Left lung (tissue), 10 donors: ENCODE results near the gene MIEF2. TPM values are rescaled to one million over a fixed set of nuclear protein-coding genes. Genes with fewer than 3 reads are reported as not detected.

Experiments used
- ATAC-seq: fragments of 200-7000 bp; cut with Tn5 transposase; one replicate; pipeline ENCODE4 v1.9.1; 2020; ENCODE audit warnings: moderate library complexity
- DNase-seq, 4 donors: peaks; one replicate each; pipeline ENCODE4 v3.0.0-alpha.2; 2013 to 2020
- H3K27ac ChIP-seq, 2 donors: fragments of 200-600 bp; sonication (generic) in 1 of 2; one replicate each; pipeline versions ENCODE4 v1.5.0 to v1.8.0; 2020 to 2021
- H3K27me3 ChIP-seq, 2 donors: fragments of 200-600 bp; sonication (generic) in 1 of 2; one replicate each; pipeline versions ENCODE4 v1.5.0 to v1.8.0; 2020 to 2021
- H3K36me3 ChIP-seq, 2 donors: fragments of 200-600 bp; sonication (generic) in 1 of 2; one replicate each; pipeline versions ENCODE4 v1.5.0 to v1.8.0; 2020 to 2021
- H3K4me1 ChIP-seq, 2 donors: fragments of 200-600 bp; one replicate each; pipeline ENCODE4 v1.8.0; 2021
- H3K4me3 ChIP-seq, 2 donors: fragments of 200-600 bp; sonication (generic) in 1 of 2; one replicate each; pipeline versions ENCODE4 v1.5.0 to v1.8.0; 2020 to 2021; ENCODE audit warnings: mild to moderate bottlenecking in 1 of 2
- H3K9me3 ChIP-seq, 2 donors: fragments of 200-600 bp; sonication (generic) in 1 of 2; one replicate each; pipeline versions ENCODE4 v1.5.0 to v1.8.0; 2020 to 2021
- intact Hi-C, 2 donors: fragments of 100-400 bp; cut with DNase I; formaldehyde crosslinking; loops; one replicate each; pipeline versions ENCODE4 v1.11.2 to v1.14.2; 2022
- polyA plus RNA-seq, 6 donors: library from polyadenylated mRNA; unstranded; fragments of 120-200 nt; gene quantifications; one replicate each; pipeline ENCODE4 v1.2.1, GENCODE V29; 2013; ENCODE audit not compliant: insufficient read length in 6 of 6
- total RNA-seq, 2 donors: library from RNA; stranded (reverse); fragmentation: NEBNext Ultra II Directional; extraction: Animal tissue kit (Norgen Biotek cat#: 25700); gene quantifications; one replicate each; pipeline ENCODE4 v1.2.1, GENCODE V29; 2021
- TF ChIP-seq, protein P1 (sequence below), 2 donors: fragments of 200-600 bp; sonication (generic) in 1 of 2; IDR thresholded peaks; one replicate each; pipeline versions ENCODE4 v1.5.0 to v1.8.0; 2021; ENCODE audit warnings: antibody characterized with exemption in 2 of 2
- donor health status: DM: no; HTN: yes; CAD: no.
- donor health status: DM: no; HTN: no; CAD: no.

The MIEF2 gene
- total and polyA plus RNA-seq, 8 donors = 8.3 to 16.3 (median 11.1) TPM

DNA sequence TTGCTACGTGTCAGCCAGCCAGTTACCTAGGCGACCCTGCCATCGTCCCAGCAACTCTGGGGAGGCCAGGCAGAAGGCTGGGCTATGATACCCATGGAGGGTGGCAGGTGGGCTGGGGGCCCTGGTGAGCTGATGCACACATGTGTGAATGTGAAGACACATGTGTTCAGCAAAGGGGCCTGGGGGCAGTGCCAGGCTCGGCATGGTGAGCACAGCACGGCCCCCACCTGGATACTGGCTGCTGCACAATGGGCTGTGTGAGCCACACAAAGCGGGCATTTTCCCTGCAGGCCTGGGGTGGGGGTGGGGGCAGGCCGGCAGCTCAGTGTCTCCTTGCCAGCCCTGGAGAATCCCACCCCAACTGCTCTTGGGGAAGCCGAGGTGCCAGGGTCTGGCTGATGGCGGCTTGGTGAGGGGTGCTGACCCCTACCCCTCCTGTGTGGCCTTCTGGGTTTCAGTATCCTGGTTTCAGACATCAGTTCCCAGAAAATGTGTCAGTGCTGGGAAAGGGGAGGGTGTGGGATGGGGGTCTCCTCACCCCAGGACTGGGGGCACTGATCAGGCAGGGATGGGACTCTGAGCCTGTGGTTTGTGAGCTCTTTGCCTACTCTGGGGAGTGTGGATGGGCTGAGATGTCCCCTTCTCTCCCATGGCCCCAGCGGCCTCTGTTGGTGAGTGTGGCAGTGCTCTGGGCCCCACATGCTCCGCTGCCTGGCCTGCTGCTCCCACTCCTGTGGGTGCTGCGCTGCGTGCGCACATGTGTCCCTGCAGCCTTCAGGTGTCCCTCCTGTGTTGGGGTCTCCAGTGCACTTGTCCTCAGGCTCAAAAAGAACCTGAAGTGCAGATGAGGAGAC lies 29.9 kb upstream of the MIEF2 start:
- Histone ChIP-seq H3K27ac (no peak overlapping the region), H3K9me3 (no peaks in the 10 kb centered on the region), H3K4me1 (peaks cover 7 to 14% of the 10 kb centered on the region in 2 donors), H3K27me3 (no peaks in the 10 kb centered on the region), H3K36me3 (peaks cover 0 to 23% of the 10 kb centered on the region in 2 donors), H3K4me3 (no peak overlapping the region)
- no peak for DNase-seq
- no peak for ATAC-seq
- TF ChIP-seq, protein P1, sequence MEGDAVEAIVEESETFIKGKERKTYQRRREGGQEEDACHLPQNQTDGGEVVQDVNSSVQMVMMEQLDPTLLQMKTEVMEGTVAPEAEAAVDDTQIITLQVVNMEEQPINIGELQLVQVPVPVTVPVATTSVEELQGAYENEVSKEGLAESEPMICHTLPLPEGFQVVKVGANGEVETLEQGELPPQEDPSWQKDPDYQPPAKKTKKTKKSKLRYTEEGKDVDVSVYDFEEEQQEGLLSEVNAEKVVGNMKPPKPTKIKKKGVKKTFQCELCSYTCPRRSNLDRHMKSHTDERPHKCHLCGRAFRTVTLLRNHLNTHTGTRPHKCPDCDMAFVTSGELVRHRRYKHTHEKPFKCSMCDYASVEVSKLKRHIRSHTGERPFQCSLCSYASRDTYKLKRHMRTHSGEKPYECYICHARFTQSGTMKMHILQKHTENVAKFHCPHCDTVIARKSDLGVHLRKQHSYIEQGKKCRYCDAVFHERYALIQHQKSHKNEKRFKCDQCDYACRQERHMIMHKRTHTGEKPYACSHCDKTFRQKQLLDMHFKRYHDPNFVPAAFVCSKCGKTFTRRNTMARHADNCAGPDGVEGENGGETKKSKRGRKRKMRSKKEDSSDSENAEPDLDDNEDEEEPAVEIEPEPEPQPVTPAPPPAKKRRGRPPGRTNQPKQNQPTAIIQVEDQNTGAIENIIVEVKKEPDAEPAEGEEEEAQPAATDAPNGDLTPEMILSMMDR (IDR thresholded peaks at IDR 0.05) = no peak
- intact Hi-C loops = no loop called here

- TF ChIP-seq, protein P1 (IDR thresholded peaks at IDR 0.05) = no peak
- ATAC-seq (no peak), DNase-seq (no peak)
- Histone ChIP-seq H3K4me3 (no peak overlapping the region), H3K27ac (no peak overlapping the region), H3K36me3 (peaks cover 0 to 30% of the 10 kb centered on the region in 2 donors), H3K4me1 (peaks cover 7 to 10% of the 10 kb centered on the region in 2 donors), H3K9me3 (no peaks in the 10 kb centered on the region), H3K27me3 (no peaks in the 10 kb centered on the region)
- intact Hi-C loops = no loop called here
Measured at GRCh38 chr17:18231164-18231563, 29.3 kb upstream of the MIEF2 start.

GRCh38 chr17:18233803-18234518 lies 26.5 kb upstream of the MIEF2 start:
- peaks cover 0 to 57% of the 10 kb centered on the region in 2 donors for H3K36me3 ChIP-seq

GRCh38 chr17:18234853-18235380 lies 25.5 kb upstream of the MIEF2 start:
- peaks cover 0 to 57% of the 10 kb centered on the region in 2 donors for H3K36me3 ChIP-seq
- DNase-seq (no peak), ATAC-seq (no peak)
- no peak overlapping the region for H3K4me3 ChIP-seq
- intact Hi-C loops = no loop called here
- H3K27me3 ChIP-seq = no peaks in the 10 kb centered on the region
- no peaks in the 10 kb centered on the region for H3K9me3 ChIP-seq
- no peaks in the 10 kb centered on the region for H3K4me1 ChIP-seq
- H3K27ac ChIP-seq = no peak overlapping the region
- TF ChIP-seq, protein P1 (IDR thresholded peaks at IDR 0.05) = no peak

More at GRCh38 chr17:18233803-18234518, 26.5 kb upstream of the MIEF2 start:
- Histone ChIP-seq H3K4me3 (no peak overlapping the region), H3K27ac (no peak overlapping the region), H3K4me1 (no peaks in the 10 kb centered on the region), H3K27me3 (no peaks in the 10 kb centered on the region), H3K9me3 (no peaks in the 10 kb centered on the region)
- ATAC-seq (no peak), DNase-seq (no peak)
- TF ChIP-seq, protein P1 (IDR thresholded peaks at IDR 0.05) = no peak
- intact Hi-C loops = no loop called here

GRCh38 chr17:18235743-18236256 lies 24.7 kb upstream of the MIEF2 start:
- TF ChIP-seq, protein P1 (IDR thresholded peaks at IDR 0.05) = no peak
- Histone ChIP-seq H3K27me3 (no peaks in the 10 kb centered on the region), H3K4me1 (no peaks in the 10 kb centered on the region), H3K9me3 (no peaks in the 10 kb centered on the region), H3K4me3 (no peak overlapping the region), H3K36me3 (peaks cover 0 to 62% of the 10 kb centered on the region in 2 donors), H3K27ac (no peak overlapping the region)
- ATAC-seq = no peak
- intact Hi-C loops = no loop called here
- DNase-seq = no peak
